B cell (primary cell): ENCODE results near the gene NTN5.

Experiments used
- CTCF ChIP-seq: fragments of 200-600 bp; IDR thresholded peaks from one replicate; pipeline ENCODE4 v1.8.0; 2022; ENCODE audit warnings: antibody characterized with exemption, mild to moderate bottlenecking
- EZH2 ChIP-seq: IDR thresholded peaks from 2 replicates; pipeline ENCODE4 v1.6.1; 2012; ENCODE audit warnings: borderline replicate concordance, low read depth, mild to moderate bottlenecking, moderate library complexity, low read length; ENCODE audit not compliant: insufficient read depth, poor library complexity, severe bottlenecking

GRCh38 chr19:48670699-48671445 is 1.9 kb downstream of the NTN5 start:
- TF ChIP-seq EZH2 = no peak
- TF ChIP-seq CTCF = no peak
